ENCODE measurements around the gene PRIM2. TPM values are rescaled to one million over a fixed set of nuclear protein-coding genes. Genes with fewer than 3 reads are reported as not detected.

The PRIM2 gene
- total and polyA plus RNA-seq, 9 of the 15 experiments (the other 6 are each of a cell fraction or from before 2014, with no cell fraction given) = 19.8 to 57.5 (median 33.4) TPM

GRCh38 chr6:57317060-57317943 is at the start of gene PRIM2 (continued):
- 0 out of 4 replicates have a peak, but pooled peaks of 1 of the 2 experiments have one; percentile 23 for TF ChIP-seq UBTF (IDR thresholded peaks at IDR 0.05; ENCODE audit: borderline replicate concordance in 1 of 2, low read depth in 2 of 2, low read length in 2 of 2)
- TF ChIP-seq NR2C2 (CRISPR knock-in tag; IDR thresholded peaks at IDR 0.05) = no peak
- TF ChIP-seq NR2C2 (tag; IDR thresholded peaks at IDR 0.05) = peak; percentile 87
- peak; percentile 95 for TF ChIP-seq GABPA (tag; conservative IDR thresholded peaks at IDR 0.05; ENCODE audit: low read depth)
- TF ChIP-seq CC2D1A (IDR thresholded peaks at IDR 0.05) = 0 out of 2 replicates have a peak, but pooled peaks have one; percentile 48
- no peak for TF ChIP-seq RBM22 (IDR thresholded peaks at IDR 0.05; ENCODE audit: low read depth, low read length, poor library complexity, severe bottlenecking)
- TF ChIP-seq SAP30 (IDR thresholded peaks at IDR 0.05; ENCODE audit: borderline replicate concordance, insufficient read depth, low read depth, low read length, poor library complexity, severe bottlenecking) = peak; percentile 17
- peak; percentile 89 for TF ChIP-seq TAF1 (IDR thresholded peaks at IDR 0.05; ENCODE audit: control insufficient read depth, extremely low read depth, insufficient read depth, low read length, severe bottlenecking)
- TF ChIP-seq POLR2B (IDR thresholded peaks at IDR 0.05; ENCODE audit: low read depth, partially characterized antibody) = peak; percentile 88
- no peak for TF ChIP-seq ZNF407 (IDR thresholded peaks at IDR 0.05; ENCODE audit: low read depth)
- no peak for TF ChIP-seq RBM14 (IDR thresholded peaks at IDR 0.05; ENCODE audit: borderline replicate concordance, insufficient read depth, low read depth, low read length)
- TF ChIP-seq POLR2G (IDR thresholded peaks at IDR 0.05; ENCODE audit: low read depth, low read length) = peak; percentile 70
- peak; percentile 94 for TF ChIP-seq SPI1 (IDR thresholded peaks at IDR 0.05; ENCODE audit: borderline replicate concordance, low read depth, low read length)
- peak; percentile 48 for TF ChIP-seq ASH1L (IDR thresholded peaks at IDR 0.05; ENCODE audit: borderline replicate concordance, low read depth, partially characterized antibody)
- peak; percentile 87; the same call in 1 of the 2 replicates for TF ChIP-seq PHF8 (IDR thresholded peaks at IDR 0.05; ENCODE audit: borderline replicate concordance, low read length)
